Measurements from ENCODE around the gene MAP3K15. TPM values are rescaled to one million over a fixed set of nuclear protein-coding genes. Genes with fewer than 3 reads are reported as not detected.
A peak's percentile ranks its signal among the peaks of the same experiment; 100 is the strongest.

MAP3K15 gene
- total RNA-seq, 1 donor from 2014 or later, result 0.25 TPM

DNA sequence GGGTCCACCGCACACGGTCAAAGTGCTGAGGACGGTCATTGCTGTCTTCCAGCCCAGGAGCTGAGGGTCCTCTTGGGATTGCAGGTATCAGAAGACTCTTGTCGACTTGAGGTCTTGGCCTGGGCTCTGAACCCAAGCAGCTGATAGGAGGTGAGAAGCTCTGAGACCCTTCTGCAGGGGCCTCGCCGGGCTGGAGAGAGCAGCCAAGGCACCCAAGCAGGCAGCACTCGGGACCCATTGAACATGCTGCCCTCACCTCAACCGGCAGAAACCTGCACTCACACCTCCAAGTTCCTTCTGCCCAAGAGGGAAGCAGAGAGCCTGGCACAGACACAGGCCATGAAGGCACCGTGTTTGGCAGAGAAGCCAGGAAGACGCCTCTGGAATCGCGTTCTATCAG is 137.5 kb downstream of the MAP3K15 start:
- no peak overlapping the region for H3K27ac ChIP-seq
- no peaks in the 10 kb centered on the region for H3K4me1 ChIP-seq
- H3K36me3 ChIP-seq, result no peaks in the 10 kb centered on the region
- no peak for TF ChIP-seq POLR2A (IDR thresholded peaks at IDR 0.05)
- TF ChIP-seq, protein P1, sequence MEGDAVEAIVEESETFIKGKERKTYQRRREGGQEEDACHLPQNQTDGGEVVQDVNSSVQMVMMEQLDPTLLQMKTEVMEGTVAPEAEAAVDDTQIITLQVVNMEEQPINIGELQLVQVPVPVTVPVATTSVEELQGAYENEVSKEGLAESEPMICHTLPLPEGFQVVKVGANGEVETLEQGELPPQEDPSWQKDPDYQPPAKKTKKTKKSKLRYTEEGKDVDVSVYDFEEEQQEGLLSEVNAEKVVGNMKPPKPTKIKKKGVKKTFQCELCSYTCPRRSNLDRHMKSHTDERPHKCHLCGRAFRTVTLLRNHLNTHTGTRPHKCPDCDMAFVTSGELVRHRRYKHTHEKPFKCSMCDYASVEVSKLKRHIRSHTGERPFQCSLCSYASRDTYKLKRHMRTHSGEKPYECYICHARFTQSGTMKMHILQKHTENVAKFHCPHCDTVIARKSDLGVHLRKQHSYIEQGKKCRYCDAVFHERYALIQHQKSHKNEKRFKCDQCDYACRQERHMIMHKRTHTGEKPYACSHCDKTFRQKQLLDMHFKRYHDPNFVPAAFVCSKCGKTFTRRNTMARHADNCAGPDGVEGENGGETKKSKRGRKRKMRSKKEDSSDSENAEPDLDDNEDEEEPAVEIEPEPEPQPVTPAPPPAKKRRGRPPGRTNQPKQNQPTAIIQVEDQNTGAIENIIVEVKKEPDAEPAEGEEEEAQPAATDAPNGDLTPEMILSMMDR (IDR thresholded peaks at IDR 0.05), result no peak
- TF ChIP-seq POLR2AphosphoS5 (IDR thresholded peaks at IDR 0.05; ENCODE audit: insufficient read depth in 1 of 2, low read depth in 1 of 2), result no peak
- H3K4me3 ChIP-seq, result no peak overlapping the region
- intact Hi-C loops (cut with DNase I), result no loop called here
- DNase-seq (ENCODE audit: extremely low spot score in 2 of 2), result no peak
- H3K9me3 ChIP-seq, result no peaks in the 10 kb centered on the region
- H3K27me3 ChIP-seq, result no peaks in the 10 kb centered on the region

DNA sequence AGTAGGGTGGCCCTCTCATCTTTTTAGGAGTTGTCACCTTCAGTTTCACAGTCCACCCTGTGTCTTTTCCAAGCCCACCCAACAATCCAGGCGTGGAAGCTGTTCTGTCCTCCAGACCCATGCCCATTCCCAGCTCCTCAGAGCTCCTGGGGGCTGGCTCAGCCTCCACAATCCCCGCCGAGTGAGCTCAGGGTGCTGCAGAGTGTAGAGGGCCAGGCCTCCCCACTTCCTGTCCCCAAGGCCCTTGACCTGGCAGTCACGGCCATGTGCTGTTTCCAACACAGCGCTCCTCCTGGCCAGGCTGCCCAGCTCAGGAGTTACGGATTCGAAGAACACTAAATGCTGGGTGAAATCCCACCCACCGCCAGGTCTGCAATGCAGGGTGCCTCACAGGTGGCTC is 139.8 kb downstream of the MAP3K15 start:
- Histone ChIP-seq H3K36me3 (no peaks in the 10 kb centered on the region), H3K9me3 (no peaks in the 10 kb centered on the region), H3K4me3 (no peak overlapping the region), H3K27me3 (no peaks in the 10 kb centered on the region), H3K4me1 (no peaks in the 10 kb centered on the region), H3K27ac (no peak overlapping the region)
- TF ChIP-seq POLR2AphosphoS5 (IDR thresholded peaks at IDR 0.05; ENCODE audit: insufficient read depth in 1 of 2, low read depth in 1 of 2), result no peak
- no peak for TF ChIP-seq POLR2A (IDR thresholded peaks at IDR 0.05)
- TF ChIP-seq, protein P1 (IDR thresholded peaks at IDR 0.05), result no peak
- intact Hi-C loops (cut with DNase I), result no loop called here
- DNase-seq (ENCODE audit: extremely low spot score in 2 of 2), result no peak

DNA sequence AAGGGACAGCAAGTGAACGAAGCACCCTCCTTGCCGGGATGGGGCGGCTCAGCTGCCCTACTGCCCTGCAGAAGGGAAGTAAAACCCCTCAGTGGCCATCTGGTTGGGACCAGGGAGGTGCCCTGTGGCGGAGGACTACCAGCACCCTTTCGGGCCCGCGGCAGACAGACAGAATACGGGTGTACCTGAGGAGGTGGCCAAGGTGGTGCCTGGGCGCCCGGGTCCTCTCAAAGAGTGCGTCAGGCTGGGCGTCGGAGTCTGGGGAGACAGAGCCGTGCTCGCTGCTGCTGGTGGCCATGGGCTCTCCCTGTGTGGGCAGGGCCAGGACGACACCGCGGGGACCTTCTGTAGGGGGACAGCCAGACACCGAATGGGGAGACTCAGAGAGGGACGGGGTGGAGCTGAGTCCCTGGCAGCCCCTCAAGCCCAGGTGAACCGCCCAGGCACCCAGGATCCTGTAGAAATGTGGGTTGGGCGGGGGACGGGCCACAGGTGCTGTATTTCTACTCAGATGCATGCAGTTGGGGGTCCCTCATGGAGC is 141.9 kb downstream of the MAP3K15 start:
- Histone ChIP-seq H3K27me3 (no peaks in the 10 kb centered on the region), H3K4me1 (no peaks in the 10 kb centered on the region), H3K36me3 (no peaks in the 10 kb centered on the region), H3K9me3 (no peaks in the 10 kb centered on the region), H3K27ac (no peak overlapping the region), H3K4me3 (peak overlapping the region; percentile 37 to 43)
- intact Hi-C loops (cut with DNase I), result no loop called here
- no peak for TF ChIP-seq POLR2AphosphoS5 (IDR thresholded peaks at IDR 0.05; ENCODE audit: insufficient read depth in 1 of 2, low read depth in 1 of 2)
- TF ChIP-seq, protein P1 (IDR thresholded peaks at IDR 0.05), result no peak
- no peak for TF ChIP-seq POLR2A (IDR thresholded peaks at IDR 0.05)
- DNase-seq (ENCODE audit: extremely low spot score in 2 of 2), result no peak

DNA sequence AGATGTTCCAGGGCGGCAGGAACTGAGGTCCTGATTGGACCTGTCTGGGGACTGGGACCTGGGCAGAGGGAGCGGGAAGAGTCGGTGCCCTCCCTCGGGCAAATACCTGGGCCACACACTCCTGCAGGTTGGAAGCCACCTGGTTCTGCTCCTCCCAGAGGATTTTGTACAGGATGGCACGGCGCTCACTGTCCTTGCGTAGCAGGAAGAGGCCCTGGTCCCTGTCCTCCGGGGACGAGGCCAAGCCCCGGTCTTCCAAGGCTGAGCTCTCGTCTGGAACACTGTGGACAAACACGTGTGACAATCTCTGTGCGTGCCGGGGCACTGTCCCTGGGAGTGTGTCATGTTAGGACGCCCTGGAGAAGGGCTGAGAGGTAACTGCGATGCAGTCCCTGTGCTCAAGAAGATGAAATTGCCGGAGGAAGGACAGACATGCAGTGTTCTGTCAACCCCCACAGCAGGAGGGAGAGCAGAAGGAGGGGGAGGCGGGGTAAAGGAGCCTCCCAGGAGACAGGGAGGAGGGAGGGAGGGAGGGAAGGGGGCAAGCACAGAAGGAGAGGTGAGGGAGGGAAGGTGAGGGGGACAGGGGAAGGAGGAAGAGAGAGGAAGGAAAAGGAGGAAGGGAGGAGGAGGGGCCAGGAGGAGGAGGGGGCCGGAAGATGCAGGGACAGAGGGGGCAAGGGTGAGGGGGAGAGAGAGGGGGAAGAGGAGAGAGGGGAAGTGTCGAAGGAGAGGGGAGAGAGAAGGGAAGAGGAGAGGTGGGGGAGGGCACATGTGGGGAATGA is 142.6 kb downstream of the MAP3K15 start:
- DNase-seq (ENCODE audit: extremely low spot score in 2 of 2), result no peak
- peak overlapping the region; percentile 37 to 43 for H3K4me3 ChIP-seq
- intact Hi-C loops (cut with DNase I), result no loop called here
- no peak overlapping the region for H3K27ac ChIP-seq
- TF ChIP-seq POLR2A (IDR thresholded peaks at IDR 0.05), result no peak
- TF ChIP-seq POLR2AphosphoS5 (IDR thresholded peaks at IDR 0.05; ENCODE audit: insufficient read depth in 1 of 2, low read depth in 1 of 2), result no peak
- TF ChIP-seq, protein P1 (IDR thresholded peaks at IDR 0.05), result no peak
- H3K27me3 ChIP-seq, result no peaks in the 10 kb centered on the region
- no peaks in the 10 kb centered on the region for H3K4me1 ChIP-seq
- H3K9me3 ChIP-seq, result no peaks in the 10 kb centered on the region
- H3K36me3 ChIP-seq, result no peaks in the 10 kb centered on the region

DNA sequence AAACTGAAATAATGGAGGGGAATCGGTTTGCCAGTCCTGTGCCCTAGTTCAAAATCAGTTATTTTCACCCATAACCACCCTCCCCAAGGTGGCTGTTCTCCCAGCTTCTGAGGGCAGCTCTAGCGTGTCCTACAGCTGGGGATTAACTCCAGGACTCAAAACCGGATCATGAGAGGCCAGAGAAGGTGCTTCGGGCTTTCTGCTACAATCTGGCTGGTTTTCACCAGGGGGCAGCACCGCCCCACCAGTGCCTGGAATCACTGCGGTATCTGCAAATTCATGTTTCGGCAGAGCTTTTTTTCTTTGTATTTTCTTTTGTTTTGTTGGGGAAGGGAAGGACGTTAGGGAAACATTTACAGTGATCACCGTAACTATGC is 143.2 kb downstream of the MAP3K15 start:
- no peaks in the 10 kb centered on the region for H3K4me1 ChIP-seq
- H3K36me3 ChIP-seq, result no peaks in the 10 kb centered on the region
- no peak for DNase-seq (ENCODE audit: extremely low spot score in 2 of 2)
- no peak for TF ChIP-seq POLR2A (IDR thresholded peaks at IDR 0.05)
- TF ChIP-seq, protein P1 (IDR thresholded peaks at IDR 0.05), result peak in 2 of 3 experiments; percentile 51 to 68
- H3K27ac ChIP-seq, result no peak overlapping the region
- H3K4me3 ChIP-seq, result peak overlapping the region; percentile 37 to 43
- no peaks in the 10 kb centered on the region for H3K27me3 ChIP-seq
- intact Hi-C loops (cut with DNase I), result no loop called here
- H3K9me3 ChIP-seq, result no peaks in the 10 kb centered on the region

Measured in vagina (tissue), 2 donors.